ENCODE results near the gene CTDNEP1.

The CTDNEP1 gene

GRCh38 chr17:7216242-7217112 lies 35.1 kb downstream of the CTDNEP1 start:
- in situ Hi-C loops (cut with MboI; ENCODE audit: low sequenced_read_pairs): no loop called here

- in situ Hi-C loops (cut with MboI; ENCODE audit: low sequenced_read_pairs): no loop called here
Measured at GRCh38 chr17:7215652-7216180, 35.8 kb downstream of the CTDNEP1 start.

GRCh38 chr17:7215136-7215638 lies 36.3 kb downstream of the CTDNEP1 start:
- in situ Hi-C loops (cut with MboI; ENCODE audit: low sequenced_read_pairs): no loop called here

- in situ Hi-C loops (cut with MboI; ENCODE audit: low sequenced_read_pairs): no loop called here
Measured at GRCh38 chr17:7214300-7215135, 37.0 kb downstream of the CTDNEP1 start.

DNA sequence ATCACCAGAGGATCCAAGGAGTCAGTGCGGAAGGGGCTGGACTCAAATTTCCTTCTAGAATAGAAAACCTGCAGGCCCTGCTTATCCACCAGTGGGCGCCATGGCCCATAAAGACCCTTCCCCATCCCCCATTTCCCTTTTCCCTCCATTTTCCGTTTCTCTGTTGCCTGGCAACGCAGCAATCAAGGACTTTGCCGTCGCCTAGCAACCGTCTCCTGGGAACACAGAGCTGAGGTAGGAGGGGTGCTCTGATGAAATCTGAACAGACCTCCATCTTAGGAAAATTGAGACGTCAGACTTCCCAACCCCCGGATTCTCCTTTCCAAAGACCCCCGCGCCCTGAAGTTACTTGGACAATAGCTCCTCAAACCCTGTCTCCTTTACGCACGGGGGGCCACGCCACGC lies 37.6 kb downstream of the CTDNEP1 start:
- in situ Hi-C loops (cut with MboI; ENCODE audit: low sequenced_read_pairs): no loop called here

DNA sequence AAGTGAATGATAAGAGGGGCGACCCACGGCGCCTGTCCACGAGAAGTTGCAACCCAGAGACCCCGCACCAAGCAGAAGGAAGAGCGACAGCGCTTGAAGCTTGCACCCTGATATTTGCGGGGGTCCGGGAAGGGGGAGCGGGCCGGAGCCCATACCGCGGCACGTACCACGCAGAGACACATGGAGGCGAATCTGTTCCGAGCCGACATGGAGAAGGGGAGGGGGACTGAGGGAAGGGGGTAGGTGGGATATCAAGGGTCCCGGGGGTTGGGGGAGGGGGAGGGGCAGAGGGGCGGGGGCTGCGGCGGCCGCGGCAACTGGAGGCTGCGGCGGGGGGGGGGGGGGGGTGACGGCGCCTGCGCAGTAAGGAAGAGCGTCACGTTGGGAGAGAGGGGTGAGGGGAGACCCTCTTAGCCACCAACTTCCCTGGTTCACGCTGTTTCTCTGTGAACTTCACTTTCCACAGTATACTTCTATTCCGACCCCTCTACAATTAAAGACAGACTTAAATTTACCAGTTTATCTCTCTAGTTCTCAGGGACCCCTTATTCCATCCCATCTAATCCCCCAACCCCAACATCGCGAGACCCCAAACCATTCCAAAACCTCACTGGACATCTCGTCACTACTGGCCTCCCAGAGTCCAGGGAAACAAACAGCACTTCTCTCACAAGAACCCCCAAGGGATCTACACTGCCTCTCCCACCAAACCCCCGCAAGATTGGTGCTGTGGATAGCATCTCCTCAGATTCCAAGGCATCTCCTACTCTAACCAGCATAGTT lies 39.9 kb downstream of the CTDNEP1 start:
- in situ Hi-C loops (cut with MboI; ENCODE audit: low sequenced_read_pairs): no loop called here

DNA sequence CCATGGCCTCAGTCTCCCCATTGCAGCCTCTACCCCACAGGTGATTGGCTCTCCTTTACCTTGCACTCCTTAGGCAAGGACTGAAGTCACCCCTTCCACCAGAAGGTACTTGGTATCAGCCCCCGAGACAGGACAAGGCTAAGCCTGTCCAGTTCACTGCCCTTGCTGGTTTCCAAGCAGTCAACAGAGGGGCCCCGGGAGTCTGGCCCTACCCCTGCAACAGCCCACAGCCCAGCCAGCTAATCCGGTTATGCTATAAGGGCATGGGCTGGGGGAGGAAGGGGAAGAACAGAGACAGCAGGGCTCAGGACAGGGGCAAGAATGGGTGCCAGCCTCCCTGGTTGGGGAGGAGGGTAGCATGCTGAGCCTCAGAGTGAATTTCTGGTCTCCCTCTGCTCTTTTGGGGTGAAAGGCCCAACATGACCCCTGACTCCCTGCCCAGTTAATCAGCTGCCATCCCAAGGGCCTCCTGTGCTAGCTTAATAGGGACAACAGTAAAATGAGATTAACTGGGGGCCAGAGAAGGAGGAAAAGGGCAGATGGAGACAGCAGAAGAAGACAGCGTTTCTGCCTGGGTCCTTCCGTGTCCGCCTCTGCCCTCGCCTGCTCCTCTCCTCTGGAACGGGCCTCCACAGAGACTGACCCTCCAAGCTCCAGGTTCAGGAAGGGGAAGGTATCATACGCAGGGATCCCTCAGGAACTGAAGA lies 42.6 kb downstream of the CTDNEP1 start:
- in situ Hi-C loops (cut with MboI; ENCODE audit: low sequenced_read_pairs): no loop called here

GRCh38 chr17:7208027-7208571 lies 43.4 kb downstream of the CTDNEP1 start:
- in situ Hi-C loops (cut with MboI; ENCODE audit: low sequenced_read_pairs): no loop called here

GRCh38 chr17:7207120-7208001 lies 44.2 kb downstream of the CTDNEP1 start:
- in situ Hi-C loops (cut with MboI; ENCODE audit: low sequenced_read_pairs): no loop called here

GRCh38 chr17:7205561-7205960 lies 46.0 kb downstream of the CTDNEP1 start:
- in situ Hi-C loops (cut with MboI; ENCODE audit: low sequenced_read_pairs): no loop called here

DNA sequence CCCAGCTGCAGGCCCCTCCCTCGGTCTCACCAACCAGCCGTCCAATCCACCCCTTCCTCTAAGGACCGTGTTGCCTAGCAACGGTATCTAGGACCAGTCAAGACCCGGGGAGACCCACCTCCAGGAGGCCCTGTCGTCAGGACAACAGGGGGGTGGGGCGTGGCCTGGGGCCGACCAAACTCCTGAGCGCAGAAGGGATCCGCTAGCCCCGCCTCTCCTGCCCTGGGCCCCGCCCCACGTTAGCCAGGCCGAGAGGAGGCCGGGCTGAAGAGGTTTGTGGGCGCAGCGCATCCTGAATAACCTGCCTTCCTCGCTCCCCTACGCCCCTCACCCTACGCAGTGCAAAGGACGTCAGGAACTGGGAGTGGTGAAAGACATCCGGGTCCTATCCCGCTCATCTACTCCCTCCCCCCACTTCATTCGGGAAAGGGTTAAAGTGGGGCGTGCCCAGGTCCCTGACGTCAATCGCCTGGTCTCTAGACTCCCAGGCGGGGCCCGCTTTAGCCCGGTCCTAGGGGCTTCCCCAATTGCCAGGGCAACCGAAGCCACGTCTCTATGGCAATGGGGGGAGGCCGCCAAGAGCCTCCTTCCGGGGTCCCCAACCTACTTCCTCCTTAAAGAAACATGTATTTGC lies 46.6 kb downstream of the CTDNEP1 start:
- in situ Hi-C loops (cut with MboI; ENCODE audit: low sequenced_read_pairs): no loop called here

- in situ Hi-C loops (cut with MboI; ENCODE audit: low sequenced_read_pairs): no loop called here
Measured at GRCh38 chr17:7204336-7204735, 47.2 kb downstream of the CTDNEP1 start.

GRCh38 chr17:7203391-7203790 lies 48.1 kb downstream of the CTDNEP1 start:
- in situ Hi-C loops (cut with MboI; ENCODE audit: low sequenced_read_pairs): no loop called here

GRCh38 chr17:7196651-7197401 lies 54.7 kb downstream of the CTDNEP1 start:
- in situ Hi-C loops (cut with MboI; ENCODE audit: low sequenced_read_pairs): no loop called here

GRCh38 chr17:7195971-7196370 lies 55.6 kb downstream of the CTDNEP1 start:
- in situ Hi-C loops (cut with MboI; ENCODE audit: low sequenced_read_pairs): no loop called here

All from HL-60/S4 treated with retinoic acid at 250 ng/mL for 4 days and 3 days (cell line).